Body of pancreas (tissue), 4 donors: ENCODE data around the gene ZNF391. TPM values are rescaled to one million over a fixed set of nuclear protein-coding genes. Genes with fewer than 3 reads are reported as not detected.
"Not testable (repeated sequence)": the region's sequence is repeated elsewhere in the genome, so short reads cannot be mapped to it uniquely, and the experiment has no call there.

Source experiments
- ATAC-seq: fragments of 150-250 bp; one replicate; pipeline ENCODE4 v1.9.1; 2016
- DNase-seq, 4 donors: peaks; one replicate each; pipeline ENCODE4 v3.0.0-alpha.2; 2019
- H3K27ac ChIP-seq, 4 donors: fragments of 200-600 bp; sonication (generic); 1 replicate in 3 of 4; 2 replicates in 1 of 4; pipeline versions ENCODE4 v1.5.1 to v1.6.1; 2016 to 2019; ENCODE audit warnings: mild to moderate bottlenecking in 1 of 4, mixed read lengths in 1 of 4, moderate library complexity in 1 of 4
- H3K27me3 ChIP-seq, 2 donors: fragments of 200-600 bp; sonication (generic); one replicate each; pipeline ENCODE4 v1.6.0; 2016; ENCODE audit warnings: mild to moderate bottlenecking in 1 of 2
- H3K36me3 ChIP-seq, 2 donors: fragments of 200-600 bp; sonication (generic); replicated peaks in 1 of 2; 2 replicates each; pipeline ENCODE4 v1.5.1; 2016; ENCODE audit warnings: low read depth in 2 of 2; ENCODE audit not compliant: insufficient read depth in 1 of 2
- H3K4me1 ChIP-seq: fragments of 200-600 bp; sonication (generic); one replicate; pipeline ENCODE4 v1.6.0; 2016
- H3K4me3 ChIP-seq, 2 donors: fragments of 200-600 bp; sonication (generic); 1 replicate in 1 of 2; 2 replicates in 1 of 2; pipeline ENCODE4 v1.5.1; 2016 to 2019
- H3K9me3 ChIP-seq, 3 donors: fragments of 200-600 bp; sonication (generic); 1 replicate in 2 of 3; 2 replicates in 1 of 3; pipeline ENCODE4 v1.5.1; 2016
- POLR2A ChIP-seq, 3 donors: fragments of 450-650 bp; IDR thresholded peaks; one replicate each; pipeline ENCODE4 v1.6.1; 2016; ENCODE audit warnings: antibody characterized with exemption in 3 of 3, mild to moderate bottlenecking in 2 of 3
- WGBS, 2 donors: methylation state at CpG; one replicate each; pipeline ENCODE4 v1.1.5; 2017; 5-methylcytosine and 5-hydroxymethylcytosine counted together
- intact Hi-C: fragments of 100-400 bp; cut with DNase I; formaldehyde crosslinking; loops from one replicate; pipeline ENCODE4 v1.15.1; 2023
- total RNA-seq, 2 donors: library from RNA; depleted of rRNA; stranded (reverse); fragments of >200 nt; gene quantifications; one replicate each; pipeline ENCODE4 v1.1.0, GENCODE V29; 2016
- TF ChIP-seq, protein P1 (sequence below), 7 experiments: fragments of 450-650 bp in 4 of 7; fragments of 200-600 bp in 3 of 7; sonication (generic) in 3 of 7; IDR thresholded peaks; one replicate each; pipeline ENCODE4 v1.5.1; 2016 to 2019; ENCODE audit warnings: antibody characterized with exemption in 7 of 7

The ZNF391 gene
- total RNA-seq, 2 donors from 2014 or later = 0.33 to 3.1 TPM

DNA sequence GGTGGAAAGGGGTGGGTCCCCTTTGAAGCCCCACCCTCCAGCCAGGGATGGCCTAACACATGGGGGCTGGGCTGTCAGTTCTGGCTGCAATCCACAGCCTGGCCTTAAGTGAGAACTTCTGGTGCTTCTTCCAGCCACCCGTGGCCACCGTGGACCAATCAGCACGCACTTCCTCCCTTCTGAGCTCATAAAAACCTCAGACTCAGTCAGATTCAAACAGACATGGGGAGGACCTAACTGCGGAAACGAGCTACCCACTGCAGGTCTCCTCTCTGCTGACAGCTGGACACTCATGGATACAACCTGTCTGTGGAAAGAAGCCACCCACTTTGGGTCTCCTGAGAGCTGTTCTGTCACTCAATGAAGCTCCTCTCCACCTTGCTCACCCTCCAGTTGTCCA, 20.4 kb upstream of the ZNF391 start:
- DNase-seq = no peak
- H3K36me3 ChIP-seq = no peaks in the 10 kb centered on the region
- no peak overlapping the region for H3K27ac ChIP-seq
- no peaks in the 10 kb centered on the region for H3K9me3 ChIP-seq
- WGBS, 2 donors = 92 to 95% methylated on average over 5 of the region's 5 CpGs
- intact Hi-C loops = no loop called here
- H3K4me3 ChIP-seq = no peak overlapping the region
- no peaks in the 10 kb centered on the region for H3K27me3 ChIP-seq
- ATAC-seq = no peak
- TF ChIP-seq, protein P1, sequence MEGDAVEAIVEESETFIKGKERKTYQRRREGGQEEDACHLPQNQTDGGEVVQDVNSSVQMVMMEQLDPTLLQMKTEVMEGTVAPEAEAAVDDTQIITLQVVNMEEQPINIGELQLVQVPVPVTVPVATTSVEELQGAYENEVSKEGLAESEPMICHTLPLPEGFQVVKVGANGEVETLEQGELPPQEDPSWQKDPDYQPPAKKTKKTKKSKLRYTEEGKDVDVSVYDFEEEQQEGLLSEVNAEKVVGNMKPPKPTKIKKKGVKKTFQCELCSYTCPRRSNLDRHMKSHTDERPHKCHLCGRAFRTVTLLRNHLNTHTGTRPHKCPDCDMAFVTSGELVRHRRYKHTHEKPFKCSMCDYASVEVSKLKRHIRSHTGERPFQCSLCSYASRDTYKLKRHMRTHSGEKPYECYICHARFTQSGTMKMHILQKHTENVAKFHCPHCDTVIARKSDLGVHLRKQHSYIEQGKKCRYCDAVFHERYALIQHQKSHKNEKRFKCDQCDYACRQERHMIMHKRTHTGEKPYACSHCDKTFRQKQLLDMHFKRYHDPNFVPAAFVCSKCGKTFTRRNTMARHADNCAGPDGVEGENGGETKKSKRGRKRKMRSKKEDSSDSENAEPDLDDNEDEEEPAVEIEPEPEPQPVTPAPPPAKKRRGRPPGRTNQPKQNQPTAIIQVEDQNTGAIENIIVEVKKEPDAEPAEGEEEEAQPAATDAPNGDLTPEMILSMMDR (IDR thresholded peaks at IDR 0.05) = no peak
- no peak for TF ChIP-seq POLR2A (IDR thresholded peaks at IDR 0.05)
- H3K4me1 ChIP-seq = no peaks in the 10 kb centered on the region

DNA sequence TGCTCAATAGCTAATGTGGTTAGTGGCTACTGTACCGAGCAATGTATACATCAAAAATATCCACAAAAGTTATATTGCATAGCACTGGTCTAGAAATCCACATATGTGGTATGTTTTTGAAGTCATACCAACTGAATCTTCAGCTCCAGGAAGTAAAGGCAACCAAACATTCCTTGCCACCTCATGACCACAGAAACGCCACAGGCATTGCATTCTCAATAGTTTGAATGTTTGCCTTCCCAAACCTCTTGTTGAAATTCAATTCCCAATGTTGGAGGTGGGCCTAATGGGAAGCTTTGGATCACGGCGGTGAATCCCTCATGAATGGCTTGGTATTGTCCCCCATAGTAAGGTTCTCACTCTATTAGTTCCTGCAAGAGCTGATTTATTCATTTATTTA, 18.2 kb upstream of the ZNF391 start:
- ATAC-seq (no peak), DNase-seq (no peak)
- no peaks in the 10 kb centered on the region for H3K36me3 ChIP-seq
- H3K4me3 ChIP-seq = no peak overlapping the region
- H3K4me1 ChIP-seq = peaks cover 12% of the 10 kb centered on the region
- H3K27ac ChIP-seq = no peak overlapping the region
- TF ChIP-seq POLR2A (IDR thresholded peaks at IDR 0.05) = no peak
- TF ChIP-seq, protein P1 (IDR thresholded peaks at IDR 0.05) = no peak
- H3K9me3 ChIP-seq = no peaks in the 10 kb centered on the region
- no peaks in the 10 kb centered on the region for H3K27me3 ChIP-seq
- WGBS, 2 donors = 92 to 96% methylated on average over 4 of the region's 4 CpGs
- intact Hi-C loops = no loop called here

DNA sequence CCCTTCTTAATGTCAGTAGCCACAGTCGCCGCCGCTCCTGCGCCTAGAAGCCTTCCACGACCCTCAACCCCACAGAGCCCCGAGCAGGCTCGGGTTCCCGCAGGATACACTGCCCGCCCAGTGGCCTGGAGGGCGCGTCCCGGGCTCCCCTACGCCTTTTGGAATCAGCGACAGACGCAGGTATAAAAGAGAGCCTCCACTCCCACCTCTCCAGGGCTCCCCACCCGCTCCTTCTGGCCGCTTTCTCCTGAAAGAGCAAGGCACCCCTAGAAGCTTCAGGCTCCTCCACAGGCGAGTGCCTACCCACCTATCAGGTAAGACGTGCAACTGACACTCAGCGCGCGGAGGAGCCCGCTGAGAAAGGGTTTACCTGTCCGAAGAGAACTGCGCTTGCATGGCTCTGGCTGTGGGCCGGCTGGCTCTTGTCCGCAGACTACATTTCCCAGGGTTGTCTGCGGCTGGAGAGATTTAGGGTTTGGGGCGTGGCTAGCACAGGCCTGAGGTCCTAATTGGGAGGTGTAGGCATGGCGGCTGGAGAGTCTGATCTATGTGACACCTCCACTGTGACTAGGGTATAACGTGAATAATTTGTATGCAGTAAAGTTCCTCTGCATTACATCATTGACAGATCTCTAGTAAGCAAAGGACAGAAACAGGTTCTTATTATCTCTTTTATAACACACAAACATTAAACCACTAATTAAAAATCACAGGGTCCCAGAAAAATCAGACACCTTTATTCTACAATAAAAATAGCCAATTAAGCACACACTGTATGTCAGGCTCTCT, 13.5 kb upstream of the ZNF391 start:
- peak; percentile 97 for ATAC-seq
- DNase-seq = peak; percentile 82 to 90 (median 86)
- H3K9me3 ChIP-seq = no peaks in the 10 kb centered on the region
- WGBS, 2 donors = 0 to 3% methylated on average over 12 to 31 of the region's 31 CpGs
- H3K27ac ChIP-seq = peak overlapping the region; percentile 29 to 90 (median 85)
- H3K27me3 ChIP-seq = no peaks in the 10 kb centered on the region
- intact Hi-C loops = no loop called here
- TF ChIP-seq POLR2A (IDR thresholded peaks at IDR 0.05) = peak; percentile 24 to 67 (median 65)
- TF ChIP-seq, protein P1 (IDR thresholded peaks at IDR 0.05) = no peak
- H3K4me1 ChIP-seq = peaks cover 17% of the 10 kb centered on the region
- no peaks in the 10 kb centered on the region for H3K36me3 ChIP-seq
- peak overlapping the region; percentile 78 to 91 for H3K4me3 ChIP-seq

DNA sequence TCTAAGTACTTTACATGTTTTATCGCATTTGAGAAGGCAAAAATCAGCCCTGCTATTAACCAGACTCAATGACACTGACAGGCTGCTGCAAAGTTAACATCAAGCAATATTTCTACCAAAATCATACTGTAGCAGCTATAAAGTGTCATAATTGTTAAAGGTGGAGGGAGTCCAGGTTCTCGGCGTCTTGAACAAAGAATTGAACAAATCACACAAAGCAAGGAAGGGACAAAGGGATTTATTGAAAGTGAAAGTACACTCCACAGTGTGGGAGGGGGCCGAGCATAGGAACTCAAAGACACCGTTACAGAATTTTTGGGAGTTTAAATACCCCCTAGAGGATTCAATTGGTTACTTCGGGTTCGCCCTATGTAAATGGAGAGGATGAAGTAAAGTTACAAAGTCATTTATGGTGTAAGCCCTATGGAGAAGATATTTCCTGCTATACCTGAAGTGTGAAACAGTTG, 12.9 kb upstream of the ZNF391 start:
- Histone ChIP-seq H3K27me3 (no peaks in the 10 kb centered on the region), H3K27ac (peak overlapping the region in 2 of 4 donors; percentile 86 to 90), H3K4me3 (peak overlapping the region in 1 of 2 donors; percentile 91), H3K36me3 (no peaks in the 10 kb centered on the region), H3K4me1 (peaks cover 17% of the 10 kb centered on the region), H3K9me3 (no peaks in the 10 kb centered on the region)
- no peak for DNase-seq
- intact Hi-C loops = no loop called here
- 45 to 59% methylated on average over 7 of the region's 7 CpGs for WGBS, 2 donors
- ATAC-seq = no peak
- TF ChIP-seq, protein P1 (IDR thresholded peaks at IDR 0.05) = no peak
- no peak for TF ChIP-seq POLR2A (IDR thresholded peaks at IDR 0.05)

DNA sequence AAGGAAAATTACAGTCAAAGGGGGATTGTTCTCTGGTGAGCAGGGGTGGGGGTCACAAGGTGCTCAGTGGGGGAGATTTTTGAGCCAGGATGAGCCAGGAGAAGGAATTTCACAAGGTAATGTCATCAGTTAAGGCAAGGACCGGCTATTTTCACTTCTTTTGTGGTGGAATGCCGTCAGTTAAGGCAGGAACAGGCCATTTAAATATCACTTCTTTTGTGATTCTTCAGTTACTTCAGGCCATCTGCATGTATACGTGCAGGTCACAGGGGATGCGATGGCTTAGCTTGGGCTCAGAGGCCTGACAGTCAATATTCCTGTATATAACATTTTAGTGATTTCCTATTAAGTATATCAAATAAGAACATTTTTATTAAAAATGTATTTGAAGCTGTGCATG, 10.2 kb upstream of the ZNF391 start:
- ATAC-seq, H3K36me3 ChIP-seq, H3K9me3 ChIP-seq, H3K27me3 ChIP-seq, H3K27ac ChIP-seq, H3K4me3 ChIP-seq, DNase-seq, intact Hi-C loops: not testable (repeated sequence)
- H3K4me1 ChIP-seq = peaks cover 17% of the 10 kb centered on the region
- 72 to 75% methylated on average over 4 of the region's 4 CpGs for WGBS, 2 donors

DNA sequence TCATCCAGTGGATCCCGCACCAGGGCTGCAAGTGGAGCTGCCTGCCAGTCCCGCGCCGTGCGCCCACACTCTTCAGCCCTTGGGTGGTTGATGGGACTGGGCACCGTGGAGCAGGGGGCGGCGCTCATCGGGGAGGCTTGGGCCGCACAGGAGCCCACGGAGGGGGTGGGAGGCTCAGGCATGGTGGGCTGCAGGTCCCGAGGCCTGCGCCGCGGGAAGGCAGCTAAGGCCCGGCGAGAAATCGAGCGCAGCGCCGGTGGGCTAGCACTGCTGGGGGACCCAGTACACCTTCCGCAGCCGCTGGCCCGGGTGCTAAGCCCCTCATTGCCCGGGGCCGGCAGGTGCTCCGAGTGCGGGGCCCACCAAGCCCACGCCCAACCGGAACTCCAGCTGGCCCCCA, 7.6 kb upstream of the ZNF391 start:
- H3K4me3 ChIP-seq, DNase-seq, H3K36me3 ChIP-seq, H3K27ac ChIP-seq, H3K27me3 ChIP-seq, intact Hi-C loops, H3K4me1 ChIP-seq, H3K9me3 ChIP-seq, ATAC-seq: not testable (repeated sequence)
- WGBS, 2 donors = 92 to 94% methylated on average over 13 to 16 of the region's 30 CpGs
